ENCODE measurements around the gene ANKLE1.

Gene ANKLE1

GRCh38 chr19:17323300-17323963, 41.7 kb downstream of the ANKLE1 start:
- ATAC-seq (peak; percentile 39), DNase-seq (no peak)
- H3K27me3 Mint-ChIP-seq = no peaks in the 10 kb centered on the region
- H3K4me1 Mint-ChIP-seq = peaks cover 21% of the 10 kb centered on the region
- H3K27ac Mint-ChIP-seq = peak overlapping the region in 1 of 2 donors; percentile 74
- H3K9me3 Mint-ChIP-seq = no peaks in the 10 kb centered on the region
- peak overlapping the region; percentile 75 for H3K4me3 Mint-ChIP-seq

DNA sequence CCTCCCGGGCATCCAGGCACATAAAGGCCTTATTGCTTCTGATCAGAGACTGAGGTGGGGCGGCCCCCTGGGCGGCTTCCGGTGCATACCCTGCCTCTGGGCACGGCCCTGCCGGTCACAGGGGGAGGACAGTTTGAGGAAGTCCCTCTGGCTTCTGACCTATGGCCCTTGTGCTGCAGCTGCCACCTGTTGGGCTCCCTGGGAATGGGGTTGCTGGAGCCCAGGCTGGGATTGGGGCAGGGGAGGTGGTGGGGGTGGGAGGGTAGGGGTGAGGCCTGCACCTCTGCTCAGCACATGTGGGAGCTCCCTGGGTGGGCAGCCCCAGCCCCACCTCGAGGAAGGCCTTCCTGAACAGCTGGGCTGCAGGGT, 42.2 kb downstream of the ANKLE1 start:
- no peaks in the 10 kb centered on the region for H3K9me3 Mint-ChIP-seq
- H3K4me1 Mint-ChIP-seq = peaks cover 26% of the 10 kb centered on the region
- H3K4me3 Mint-ChIP-seq = peak overlapping the region; percentile 61 to 62
- H3K27me3 Mint-ChIP-seq = no peaks in the 10 kb centered on the region
- DNase-seq (peak; percentile 38 to 57), ATAC-seq (peak; percentile 70)
- no peak overlapping the region for H3K27ac Mint-ChIP-seq

DNA sequence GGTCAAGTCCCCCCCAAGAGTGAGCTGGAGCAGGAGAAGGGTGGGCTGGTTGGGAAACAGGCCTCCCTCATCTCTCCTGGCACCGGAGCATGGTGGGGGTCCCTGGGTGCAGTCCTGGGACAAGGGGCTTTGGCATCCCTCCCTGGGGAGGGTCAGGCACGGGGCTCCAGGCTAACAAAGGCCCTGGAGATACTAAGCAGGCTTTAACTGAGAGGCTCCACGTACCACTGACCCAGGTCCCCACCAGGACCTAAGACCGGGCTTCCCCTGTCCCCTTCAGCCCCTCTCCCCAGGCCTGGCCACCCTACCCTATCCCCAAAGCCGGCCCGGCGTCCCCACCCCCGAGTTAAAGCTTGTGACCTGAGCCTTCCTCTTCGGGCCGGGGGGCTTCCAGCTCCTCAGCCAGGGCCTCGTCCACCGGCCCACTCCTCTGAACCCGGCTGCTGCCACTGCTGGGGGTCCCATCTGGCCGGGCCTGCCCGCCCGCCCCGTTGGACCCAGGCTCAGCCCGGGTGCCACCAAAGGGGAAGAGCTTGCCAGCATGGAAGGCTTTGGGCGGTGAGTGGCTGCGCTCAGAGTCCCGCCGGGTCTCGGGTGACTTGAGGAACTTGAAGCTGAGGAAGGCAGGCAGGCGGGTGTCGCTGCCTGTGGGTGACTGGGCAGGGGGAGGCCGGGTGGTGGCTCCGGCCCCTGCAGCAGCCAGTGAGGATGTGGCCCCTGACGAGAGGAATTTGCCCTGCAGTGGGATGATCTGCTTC, 42.8 kb downstream of the ANKLE1 start:
- Mint-ChIP-seq H3K4me3 (no peak overlapping the region), H3K27ac (peak overlapping the region in 1 of 2 donors; percentile 37), H3K27me3 (no peaks in the 10 kb centered on the region), H3K4me1 (peaks cover 32% of the 10 kb centered on the region), H3K9me3 (no peaks in the 10 kb centered on the region)
- no peak for DNase-seq
- ATAC-seq = no peak

- H3K27ac Mint-ChIP-seq = no peak overlapping the region
- ATAC-seq = no peak
These were observed 43.4 kb downstream of the ANKLE1 start for GRCh38 chr19:17325133-17325532.

GRCh38 chr19:17325881-17326594, 44.3 kb downstream of the ANKLE1 start:
- no peaks in the 10 kb centered on the region for H3K9me3 Mint-ChIP-seq
- H3K27me3 Mint-ChIP-seq = peaks cover 13% of the 10 kb centered on the region
- DNase-seq = no peak
- no peak for ATAC-seq
- peak overlapping the region in 1 of 2 donors; percentile 67 for H3K27ac Mint-ChIP-seq
- no peak overlapping the region for H3K4me3 Mint-ChIP-seq
- H3K4me1 Mint-ChIP-seq = peaks cover 44% of the 10 kb centered on the region

More at GRCh38 chr19:17325133-17325532, 43.4 kb downstream of the ANKLE1 start:
- peaks cover 38% of the 10 kb centered on the region for H3K4me1 Mint-ChIP-seq
- H3K9me3 Mint-ChIP-seq = no peaks in the 10 kb centered on the region
- no peak overlapping the region for H3K4me3 Mint-ChIP-seq
- H3K27me3 Mint-ChIP-seq = peaks cover 5% of the 10 kb centered on the region
- DNase-seq = no peak

- peaks cover 13% of the 10 kb centered on the region for H3K27me3 Mint-ChIP-seq
- H3K4me1 Mint-ChIP-seq = peaks cover 44% of the 10 kb centered on the region
- no peaks in the 10 kb centered on the region for H3K9me3 Mint-ChIP-seq
- H3K27ac Mint-ChIP-seq = no peak overlapping the region
- ATAC-seq (no peak), DNase-seq (no peak)
- H3K4me3 Mint-ChIP-seq = no peak overlapping the region
These were observed 44.9 kb downstream of the ANKLE1 start for GRCh38 chr19:17326595-17326966.

DNA sequence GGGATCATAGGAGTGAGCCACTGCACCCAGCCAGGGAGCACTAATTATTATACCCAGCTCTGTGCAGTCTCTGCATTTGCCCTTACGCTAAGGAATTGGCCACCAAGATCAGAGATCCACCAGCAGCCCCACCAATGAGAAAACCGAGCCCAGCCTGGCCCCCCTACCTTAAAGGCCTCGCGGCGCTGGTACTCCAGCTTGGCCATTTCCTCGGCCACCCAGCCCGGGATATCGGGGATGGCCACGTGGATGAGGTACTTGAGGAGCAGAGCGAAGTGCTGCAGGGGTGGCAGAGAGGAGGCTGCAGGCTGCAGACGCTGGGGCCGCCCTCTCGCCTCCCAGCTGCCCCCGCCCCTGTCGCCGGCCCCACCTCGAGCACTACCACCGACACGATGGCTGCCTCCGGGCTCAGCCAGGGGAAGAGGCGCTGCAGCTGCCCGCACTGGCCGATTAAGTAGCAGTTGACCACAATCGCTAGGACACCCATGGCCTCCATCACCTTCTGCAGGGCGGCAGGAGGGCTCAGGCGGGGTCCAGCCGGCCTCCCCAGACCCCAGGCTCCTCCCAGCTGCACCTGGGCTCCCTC, 45.5 kb downstream of the ANKLE1 start:
- Mint-ChIP-seq H3K27ac (no peak overlapping the region), H3K4me3 (no peak overlapping the region), H3K4me1 (peaks cover 45% of the 10 kb centered on the region), H3K9me3 (no peaks in the 10 kb centered on the region), H3K27me3 (peaks cover 13% of the 10 kb centered on the region)
- DNase-seq = no peak
- no peak for ATAC-seq

DNA sequence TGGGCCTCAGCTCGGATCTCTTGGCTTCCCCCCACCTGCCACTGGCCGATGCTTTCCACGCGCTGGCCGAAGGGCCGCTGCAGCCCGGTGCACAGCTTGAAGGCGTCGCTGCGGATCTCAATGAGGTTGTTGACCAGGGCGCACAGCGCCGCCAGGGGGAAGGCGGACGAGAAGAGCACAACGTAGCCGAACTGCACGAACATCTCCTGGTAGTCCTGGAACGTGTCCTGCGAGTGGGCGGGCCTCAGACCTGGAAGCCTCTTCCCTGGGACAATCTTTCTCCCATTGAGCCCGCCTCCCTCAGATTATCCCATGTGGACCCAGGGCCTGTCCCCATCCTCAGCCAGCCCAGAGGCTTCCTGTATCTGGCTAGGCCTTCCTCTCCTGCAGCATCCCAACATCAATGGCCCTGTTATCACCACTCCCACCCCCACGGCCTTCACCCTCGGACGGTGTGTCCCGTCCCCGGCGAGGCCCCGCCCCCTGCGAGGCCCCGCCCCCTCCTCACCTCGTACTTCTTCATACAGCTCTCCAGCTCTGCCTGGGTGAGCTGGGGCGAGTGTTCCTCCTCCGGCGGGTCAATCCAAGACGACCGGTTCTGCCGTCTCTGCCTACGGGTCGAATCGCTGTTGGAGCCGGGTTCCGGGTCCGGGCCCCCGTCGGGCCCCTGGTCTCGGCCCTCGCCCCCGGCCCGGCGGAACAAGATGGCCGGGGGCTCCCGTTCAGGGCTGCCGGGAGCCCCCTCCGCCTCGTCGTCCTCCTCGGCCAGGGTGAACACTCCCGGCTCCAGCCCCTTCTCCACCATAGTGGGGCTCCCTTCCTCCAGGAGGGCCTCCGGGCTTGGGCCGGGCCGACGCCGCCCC, 46.2 kb downstream of the ANKLE1 start:
- peak; percentile 51 to 52 for DNase-seq
- ATAC-seq = peak; percentile 72
- Mint-ChIP-seq H3K27me3 (peaks cover 13% of the 10 kb centered on the region), H3K27ac (peak overlapping the region; percentile 33 to 82), H3K4me3 (peak overlapping the region; percentile 84 to 85), H3K9me3 (no peaks in the 10 kb centered on the region), H3K4me1 (peaks cover 45% of the 10 kb centered on the region)

DNA sequence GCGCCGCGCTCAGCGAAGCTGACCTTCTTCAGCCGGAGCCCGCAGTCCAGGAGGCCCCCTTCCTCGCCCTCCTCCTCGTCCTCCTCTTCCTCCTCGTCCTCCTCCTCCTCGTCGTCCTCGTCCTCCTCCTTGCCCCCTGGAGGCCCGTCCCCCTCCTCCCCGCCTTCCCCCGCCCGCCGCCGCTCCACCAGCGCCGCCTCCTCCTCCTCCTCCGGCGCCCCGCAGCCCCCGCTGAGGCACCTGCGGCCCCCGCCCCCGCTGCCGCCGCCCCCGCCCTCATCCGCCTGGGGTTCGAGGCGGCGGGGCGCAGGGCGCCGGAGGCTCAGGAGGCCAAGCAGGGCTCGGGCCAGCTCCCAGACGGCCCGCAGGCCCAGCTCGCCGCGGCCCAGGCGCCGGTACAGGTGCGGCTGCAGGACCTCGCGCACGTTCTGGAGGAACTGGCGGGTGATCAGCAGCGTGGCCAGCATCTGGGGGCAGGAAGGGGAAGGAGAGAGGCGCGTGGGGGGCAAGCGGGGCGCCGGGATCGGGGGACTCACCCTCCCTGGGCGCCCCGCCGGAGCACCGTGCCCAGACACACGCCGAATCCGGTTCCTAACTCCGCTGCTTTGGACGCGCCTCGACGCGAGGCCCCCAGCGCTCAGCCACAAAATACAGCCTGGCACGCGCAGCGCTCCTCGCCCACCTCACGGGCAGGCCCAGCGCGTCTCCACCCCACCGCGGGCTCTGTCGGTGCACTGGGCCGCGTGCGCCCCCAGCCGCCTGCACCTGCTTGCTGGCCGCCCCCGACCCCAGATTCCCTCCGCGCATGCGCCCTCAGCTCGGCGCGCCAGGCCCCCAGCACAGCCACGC, 47.0 kb downstream of the ANKLE1 start:
- H3K27ac Mint-ChIP-seq = peak overlapping the region; percentile 33 to 82
- peak in 1 of 2 donors; percentile 36 for DNase-seq
- peaks cover 13% of the 10 kb centered on the region for H3K27me3 Mint-ChIP-seq
- H3K4me1 Mint-ChIP-seq = peaks cover 49% of the 10 kb centered on the region
- no peaks in the 10 kb centered on the region for H3K9me3 Mint-ChIP-seq
- ATAC-seq = peak; percentile 32
- H3K4me3 Mint-ChIP-seq = peak overlapping the region; percentile 84 to 85

- H3K4me1 Mint-ChIP-seq = peaks cover 55% of the 10 kb centered on the region
- H3K27ac Mint-ChIP-seq = peak overlapping the region in 1 of 2 donors; percentile 68
- H3K9me3 Mint-ChIP-seq = no peaks in the 10 kb centered on the region
- peaks cover 13% of the 10 kb centered on the region for H3K27me3 Mint-ChIP-seq
- no peak for ATAC-seq
- no peak for DNase-seq
- peak overlapping the region; percentile 71 for H3K4me3 Mint-ChIP-seq
These were observed 47.9 kb downstream of the ANKLE1 start for GRCh38 chr19:17329366-17330261.

DNA sequence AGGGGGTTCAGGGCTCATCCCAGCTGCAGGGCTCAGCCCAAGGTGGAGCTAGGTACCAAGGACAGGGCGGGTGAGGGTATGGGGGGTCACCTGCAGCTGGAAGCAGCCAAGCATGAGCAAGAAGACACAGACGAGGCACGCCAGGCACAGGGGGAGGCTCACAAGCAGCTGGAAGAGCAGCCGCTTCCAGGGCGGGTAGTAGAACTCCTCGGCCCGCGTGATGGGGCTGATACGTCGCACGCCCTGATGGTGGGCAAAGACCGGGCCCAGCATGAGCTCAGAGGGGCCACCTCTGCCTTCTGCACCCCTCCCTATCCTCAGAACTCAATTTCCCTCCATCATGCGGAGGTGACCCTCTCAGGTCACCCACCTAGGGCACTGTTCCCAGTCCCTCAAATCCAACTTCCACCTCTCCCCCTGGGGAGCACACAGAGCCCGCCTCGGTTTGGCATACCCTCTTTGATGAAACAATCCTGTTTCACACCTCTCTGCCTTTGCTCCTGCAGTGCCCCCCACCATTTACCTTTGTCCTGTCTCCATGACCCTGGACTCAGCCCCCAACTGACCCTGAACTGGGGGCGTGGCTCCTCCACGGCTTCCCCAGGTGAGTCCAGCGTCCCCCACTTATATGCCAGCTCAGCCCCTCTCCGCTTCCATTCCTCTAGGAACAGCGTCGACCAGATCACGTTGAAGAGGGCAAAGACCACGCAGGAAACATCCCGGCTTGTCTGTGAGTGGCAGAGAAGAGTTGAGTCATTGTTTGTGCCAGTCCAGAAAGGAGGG, 48.8 kb downstream of the ANKLE1 start:
- ATAC-seq = no peak
- H3K27me3 Mint-ChIP-seq = peaks cover 13% of the 10 kb centered on the region
- no peak overlapping the region for H3K27ac Mint-ChIP-seq
- H3K9me3 Mint-ChIP-seq = no peaks in the 10 kb centered on the region
- peak overlapping the region in 1 of 2 donors; percentile 2 for H3K4me3 Mint-ChIP-seq
- H3K4me1 Mint-ChIP-seq = peaks cover 63% of the 10 kb centered on the region
- DNase-seq = no peak

GRCh38 chr19:17331045-17331558, 49.4 kb downstream of the ANKLE1 start:
- peaks cover 65% of the 10 kb centered on the region for H3K4me1 Mint-ChIP-seq
- H3K27ac Mint-ChIP-seq = no peak overlapping the region
- H3K4me3 Mint-ChIP-seq = no peak overlapping the region
- peaks cover 13% of the 10 kb centered on the region for H3K27me3 Mint-ChIP-seq
- DNase-seq (no peak), ATAC-seq (no peak)
- H3K9me3 Mint-ChIP-seq = no peaks in the 10 kb centered on the region

DNA sequence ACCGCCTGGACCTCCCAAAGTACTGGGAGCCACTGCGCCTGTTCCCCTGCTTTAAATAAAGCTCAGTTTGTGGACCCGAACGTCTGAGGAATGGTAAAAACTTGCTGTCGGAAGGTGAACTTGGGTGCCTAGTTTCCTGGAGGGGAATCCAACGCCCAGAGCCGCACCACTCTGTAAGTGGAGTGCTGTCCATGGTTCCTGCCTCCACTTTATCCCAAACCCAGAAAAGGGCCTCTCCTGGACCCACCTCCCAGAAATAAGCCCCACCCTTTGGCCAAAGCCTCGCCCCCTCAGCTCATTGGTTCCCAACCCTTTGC, 50.6 kb downstream of the ANKLE1 start:
- H3K27me3 Mint-ChIP-seq = peaks cover 13% of the 10 kb centered on the region
- H3K4me3 Mint-ChIP-seq = no peak overlapping the region
- DNase-seq = no peak
- no peak for ATAC-seq
- H3K27ac Mint-ChIP-seq = no peak overlapping the region
- H3K9me3 Mint-ChIP-seq = no peaks in the 10 kb centered on the region
- H3K4me1 Mint-ChIP-seq = peaks cover 69% of the 10 kb centered on the region

Data from stimulated activated naive CD8-positive, alpha-beta T cell treated with anti-CD3 and anti-CD28 coated beads, Interleukin-15, amount 100 ng/mL, for 72 hours (primary cell).